Measurements from ENCODE around the gene GALR1.

DNA sequence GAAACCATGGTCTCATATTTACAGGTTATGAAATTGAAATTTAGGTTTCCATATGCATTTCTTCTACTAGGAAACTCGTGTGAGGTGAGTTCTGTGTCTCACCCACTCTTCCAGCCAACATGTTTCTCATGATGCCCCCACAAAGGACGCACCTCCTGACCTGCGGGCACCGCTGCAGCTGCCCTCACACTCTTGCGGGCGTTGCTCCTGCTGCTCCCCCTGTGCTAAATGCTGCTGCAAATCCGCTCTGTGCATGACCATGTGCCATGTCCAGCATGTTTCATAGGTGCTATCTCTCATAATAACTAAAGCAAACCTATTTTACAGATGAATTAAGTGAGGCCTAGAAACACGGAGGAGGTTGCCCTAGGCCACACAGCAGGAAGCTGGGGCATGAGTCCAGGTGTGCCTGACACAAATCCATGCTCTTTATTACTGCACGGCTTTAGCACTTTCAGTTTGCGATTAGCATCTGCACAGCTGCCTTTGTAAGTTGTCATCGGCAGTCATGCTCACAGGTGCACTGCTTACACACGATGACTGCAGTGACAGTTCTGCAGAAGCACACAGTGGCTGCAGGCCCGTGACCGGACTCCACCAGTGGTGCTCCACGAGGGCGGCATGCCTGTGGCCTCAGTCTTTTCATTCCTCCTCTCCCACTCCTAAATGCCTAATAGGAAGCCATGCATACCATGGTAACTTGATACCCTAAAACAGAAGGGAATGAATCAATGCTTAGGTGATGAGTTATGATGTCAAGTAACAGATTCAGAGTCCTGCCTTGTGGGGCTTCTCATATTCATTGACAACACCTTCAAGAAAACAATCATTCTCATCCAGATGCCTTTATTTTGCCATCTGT, 14.9 kb upstream of the GALR1 start:
- no peak for TF ChIP-seq CTCF (IDR thresholded peaks at IDR 0.05)
- TF ChIP-seq POLR2A (IDR thresholded peaks at IDR 0.05), result no peak

All from heart left ventricle (tissue), 13 donors.